Caco-2 (cell line): ENCODE data around the gene RNLS. TPM values are rescaled to one million over a fixed set of nuclear protein-coding genes. Genes with fewer than 3 reads are reported as not detected.

Source experiments
- BruUV-seq: library from RNA; stranded (reverse); fragments of 400-500 nt; replicated peaks from 2 replicates; lab custom pipeline; 2021; lab: Mats Ljungman, UMichigan
- CTCF ChIA-PET: fragments of 300-600 bp; sonication (Branson Sonifier 250); formaldehyde crosslinking; loops from one replicate; lab custom pipeline; 2022; ENCODE audit warnings: antibody characterized with exemption; lab: Charles Lee
- POLR2A ChIA-PET: fragments of 300-600 bp; sonication (Branson Sonifier 250); formaldehyde crosslinking; loops from one replicate; lab custom pipeline; 2022; ENCODE audit warnings: antibody characterized with exemption; lab: Charles Lee
- DNase-seq, 2 experiments: peaks; one replicate each; pipeline versions ENCODE4 v3.0.0 to v3.0.0-alpha.2; 2020 to 2022
- H3K27me3 ChIP-seq: replicated peaks from 2 replicates; pipeline ENCODE4 v1.6.0; 2011; ENCODE audit warnings: low read length; ENCODE audit not compliant: control insufficient read depth, insufficient read depth
- H3K36me3 ChIP-seq: 2 replicates; pipeline ENCODE4 v1.5.1; 2011; ENCODE audit warnings: low read length; ENCODE audit not compliant: control insufficient read depth, insufficient read depth
- H3K4me1 ChIP-seq: fragments of 250-450 bp; sonication (Bioruptor Pico); 2 replicates; pipeline ENCODE4 v1.5.1; 2020; ENCODE audit warnings: mild to moderate bottlenecking
- H3K4me3 ChIP-seq: 2 replicates; pipeline ENCODE4 v1.5.1; 2011; ENCODE audit warnings: low read depth, mild to moderate bottlenecking, control low read depth, low read length
- H3K9me3 ChIP-seq: fragments of 250-450 bp; sonication (Bioruptor Pico); 2 replicates; pipeline ENCODE4 v1.5.1; 2020; ENCODE audit warnings: mild to moderate bottlenecking, moderate library complexity
- H3K27ac Mint-ChIP-seq: one replicate; pipeline ENCODE4 v1.8.0; 2022; ENCODE audit warnings: mixed read lengths; ENCODE audit not compliant: unreplicated experiment
- H3K27me3 Mint-ChIP-seq: one replicate; pipeline ENCODE4 v1.8.0; 2022; ENCODE audit warnings: mixed read lengths; ENCODE audit not compliant: insufficient read depth, unreplicated experiment
- H3K36me3 Mint-ChIP-seq: one replicate; pipeline ENCODE4 v1.8.0; 2022; ENCODE audit warnings: mild to moderate bottlenecking, mixed read lengths; ENCODE audit not compliant: insufficient read depth, unreplicated experiment
- H3K4me1 Mint-ChIP-seq: one replicate; pipeline ENCODE4 v1.8.0; 2022; ENCODE audit warnings: low read depth, mixed read lengths; ENCODE audit not compliant: unreplicated experiment
- H3K4me3 Mint-ChIP-seq: one replicate; pipeline ENCODE4 v1.8.0; 2022; ENCODE audit warnings: mild to moderate bottlenecking, moderate library complexity, mixed read lengths; ENCODE audit not compliant: unreplicated experiment
- H3K9me3 Mint-ChIP-seq: one replicate; pipeline ENCODE4 v1.8.0; 2022; ENCODE audit warnings: mixed read lengths; ENCODE audit not compliant: unreplicated experiment
- intact Hi-C: fragments of 100-400 bp; cut with micrococcal nuclease; formaldehyde crosslinking; loops from one replicate; pipeline ENCODE4 v1.10.0; 2022; ENCODE audit not compliant: unreplicated experiment
- total RNA-seq: library from RNA; stranded (reverse); gene quantifications from 2 replicates; pipeline ENCODE4 v1.2.3, GENCODE V29; 2022
- TF ChIP-seq, protein P1 (sequence below), 2 experiments: fragments of 200-600 bp in 1 of 2; IDR thresholded peaks; 1 replicate in 1 of 2; 2 replicates in 1 of 2; pipeline versions ENCODE4 v1.5.1 to v1.8.0; 2011 to 2022; ENCODE audit warnings: antibody characterized with exemption in 1 of 2, control low read depth in 1 of 2, inconsistent platforms in 1 of 2, low read depth in 1 of 2, low read length in 1 of 2, mild to moderate bottlenecking in 1 of 2, moderate library complexity in 1 of 2; ENCODE audit not compliant: insufficient read depth in 1 of 2, severe bottlenecking in 1 of 2, unreplicated experiment in 1 of 2

RNLS gene
- total RNA-seq, 1 experiment from 2014 or later, result 5.7 TPM

DNA sequence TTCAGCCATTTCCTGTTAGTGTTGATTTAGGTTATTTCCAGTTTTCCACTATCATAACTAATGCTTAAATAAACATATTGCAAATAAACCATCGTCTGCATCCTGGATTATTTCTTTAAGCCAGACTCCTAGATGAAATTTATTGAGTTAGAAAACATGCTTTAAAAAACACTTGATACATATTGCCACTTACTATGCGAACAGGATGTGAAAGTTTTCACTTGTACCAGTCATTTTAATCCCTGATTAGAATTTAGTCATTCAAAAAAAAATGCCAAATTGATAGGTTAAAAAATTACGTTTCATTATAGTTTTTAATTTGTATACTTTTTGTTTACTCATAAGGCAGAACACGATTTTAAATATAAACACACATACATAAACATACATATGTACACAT lies 309.6 kb downstream of the RNLS start:
- H3K4me1 ChIP-seq, result no peaks in the 10 kb centered on the region
- Mint-ChIP-seq H3K9me3 (no peaks in the 10 kb centered on the region), H3K36me3 (no peaks in the 10 kb centered on the region), H3K27me3 (no peaks in the 10 kb centered on the region), H3K27ac (no peak overlapping the region), H3K4me3 (no peak overlapping the region), H3K4me1 (peaks cover 6% of the 10 kb centered on the region)
- no TSS peak for BruUV-seq
- TF ChIP-seq, protein P1, sequence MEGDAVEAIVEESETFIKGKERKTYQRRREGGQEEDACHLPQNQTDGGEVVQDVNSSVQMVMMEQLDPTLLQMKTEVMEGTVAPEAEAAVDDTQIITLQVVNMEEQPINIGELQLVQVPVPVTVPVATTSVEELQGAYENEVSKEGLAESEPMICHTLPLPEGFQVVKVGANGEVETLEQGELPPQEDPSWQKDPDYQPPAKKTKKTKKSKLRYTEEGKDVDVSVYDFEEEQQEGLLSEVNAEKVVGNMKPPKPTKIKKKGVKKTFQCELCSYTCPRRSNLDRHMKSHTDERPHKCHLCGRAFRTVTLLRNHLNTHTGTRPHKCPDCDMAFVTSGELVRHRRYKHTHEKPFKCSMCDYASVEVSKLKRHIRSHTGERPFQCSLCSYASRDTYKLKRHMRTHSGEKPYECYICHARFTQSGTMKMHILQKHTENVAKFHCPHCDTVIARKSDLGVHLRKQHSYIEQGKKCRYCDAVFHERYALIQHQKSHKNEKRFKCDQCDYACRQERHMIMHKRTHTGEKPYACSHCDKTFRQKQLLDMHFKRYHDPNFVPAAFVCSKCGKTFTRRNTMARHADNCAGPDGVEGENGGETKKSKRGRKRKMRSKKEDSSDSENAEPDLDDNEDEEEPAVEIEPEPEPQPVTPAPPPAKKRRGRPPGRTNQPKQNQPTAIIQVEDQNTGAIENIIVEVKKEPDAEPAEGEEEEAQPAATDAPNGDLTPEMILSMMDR (IDR thresholded peaks at IDR 0.05; ENCODE audit: insufficient read depth in 1 of 2, low read depth in 1 of 2, low read length in 1 of 2, severe bottlenecking in 1 of 2, unreplicated experiment in 1 of 2), result no peak
- no peaks in the 10 kb centered on the region for H3K36me3 ChIP-seq
- ChIA-PET CTCF (no interaction called here), POLR2A (no interaction called here)
- H3K4me3 ChIP-seq, result no peak overlapping the region
- no peaks in the 10 kb centered on the region for H3K27me3 ChIP-seq
- intact Hi-C loops, result no loop called here
- no peak for DNase-seq
- no peaks in the 10 kb centered on the region; the same call in 1 of the 2 replicates for H3K9me3 ChIP-seq

DNA sequence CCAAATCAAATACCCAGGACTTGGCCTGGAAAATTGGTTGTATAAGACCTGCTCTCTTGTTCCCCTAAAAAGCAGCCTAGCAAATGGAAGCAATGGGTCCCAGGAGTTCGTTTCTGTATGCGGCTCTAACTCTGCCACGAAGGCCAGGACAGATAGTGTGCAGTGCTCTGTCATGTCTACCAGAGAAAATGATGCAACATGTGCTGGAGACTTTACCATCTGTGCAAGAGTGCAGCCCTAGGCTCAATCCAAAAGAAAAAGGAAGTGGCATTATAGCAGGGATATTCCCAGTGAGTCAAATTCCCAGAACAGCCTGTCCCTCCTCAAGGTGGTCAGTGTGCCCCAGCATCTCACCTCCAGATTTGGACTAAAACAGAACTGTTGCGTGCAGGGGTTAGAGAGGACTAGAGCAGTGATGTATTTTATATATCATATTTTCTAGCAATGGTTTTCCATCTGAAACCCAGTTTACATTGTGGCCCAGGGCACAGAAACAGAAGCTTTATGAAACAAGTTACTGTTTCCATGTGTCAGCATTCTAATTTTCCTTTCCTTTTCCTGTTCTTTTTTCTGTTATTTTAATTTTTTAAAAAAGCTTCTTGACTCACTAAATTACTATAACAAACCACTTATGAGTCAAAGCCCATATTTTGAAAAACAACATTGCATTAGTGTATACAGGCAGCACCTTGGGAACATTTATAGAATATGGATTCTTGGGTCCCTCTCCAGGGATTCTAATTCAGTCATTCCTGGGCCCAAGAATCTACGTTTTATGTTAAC lies 311.2 kb downstream of the RNLS start:
- Mint-ChIP-seq H3K27ac (no peak overlapping the region), H3K9me3 (no peaks in the 10 kb centered on the region), H3K4me3 (no peak overlapping the region), H3K36me3 (no peaks in the 10 kb centered on the region), H3K4me1 (peaks cover 6% of the 10 kb centered on the region), H3K27me3 (no peaks in the 10 kb centered on the region)
- intact Hi-C loops, result no loop called here
- TF ChIP-seq, protein P1 (IDR thresholded peaks at IDR 0.05; ENCODE audit: insufficient read depth in 1 of 2, low read depth in 1 of 2, low read length in 1 of 2, severe bottlenecking in 1 of 2, unreplicated experiment in 1 of 2), result no peak
- no peaks in the 10 kb centered on the region; the same call in 1 of the 2 replicates for H3K9me3 ChIP-seq
- no peak overlapping the region for H3K4me3 ChIP-seq
- H3K27me3 ChIP-seq, result no peaks in the 10 kb centered on the region
- CTCF ChIA-PET, result no interaction called here
- H3K4me1 ChIP-seq, result no peaks in the 10 kb centered on the region
- no peak for DNase-seq
- H3K36me3 ChIP-seq, result no peaks in the 10 kb centered on the region
- POLR2A ChIA-PET, result no interaction called here
- no TSS peak for BruUV-seq

DNA sequence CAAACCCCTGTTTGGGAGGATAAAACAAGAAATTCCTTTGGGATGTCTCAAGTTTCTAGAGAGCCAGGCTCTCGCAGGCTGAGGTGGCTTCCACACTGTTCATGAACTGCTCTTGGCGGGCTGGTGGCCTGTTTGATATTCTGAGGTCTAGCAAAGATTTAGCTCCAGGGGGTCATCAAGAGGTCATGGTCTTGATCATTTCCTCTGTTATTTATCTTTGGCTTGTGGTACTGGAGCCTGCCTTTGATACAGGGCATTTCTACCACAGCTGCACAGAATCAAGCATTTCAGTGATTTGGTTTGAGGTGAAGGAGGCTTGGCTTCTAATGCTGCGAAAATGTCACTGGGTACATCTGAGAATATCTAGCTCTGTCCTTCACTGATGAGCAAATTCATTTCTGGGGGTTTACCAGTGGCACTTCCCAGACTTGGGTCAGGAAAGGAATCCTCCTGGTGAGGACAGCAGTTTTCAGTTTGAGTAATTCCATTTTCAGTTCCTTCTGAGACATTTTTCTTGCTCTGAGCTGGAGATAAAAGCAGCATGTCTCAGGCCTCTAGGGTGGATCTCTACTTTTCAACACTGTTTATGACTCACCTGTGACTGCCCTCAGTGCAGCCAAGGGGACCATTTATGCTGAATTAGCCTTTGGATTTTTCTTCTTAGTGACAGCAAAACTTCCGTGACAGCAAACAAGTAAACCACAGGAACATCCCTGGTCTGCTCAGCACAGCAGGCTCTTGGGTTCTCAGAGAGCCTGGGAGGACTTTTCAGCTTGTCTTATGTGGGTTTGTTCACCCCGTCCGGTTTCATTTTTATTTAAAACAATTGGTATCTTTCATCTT lies 312.0 kb downstream of the RNLS start:
- no peaks in the 10 kb centered on the region for H3K27me3 ChIP-seq
- H3K4me3 ChIP-seq, result no peak overlapping the region
- H3K36me3 ChIP-seq, result no peaks in the 10 kb centered on the region
- intact Hi-C loops, result no loop called here
- Mint-ChIP-seq H3K27me3 (no peaks in the 10 kb centered on the region), H3K4me3 (no peak overlapping the region), H3K4me1 (peaks cover 6% of the 10 kb centered on the region), H3K27ac (no peak overlapping the region), H3K36me3 (no peaks in the 10 kb centered on the region), H3K9me3 (no peaks in the 10 kb centered on the region)
- H3K4me1 ChIP-seq, result no peaks in the 10 kb centered on the region
- POLR2A ChIA-PET, result no interaction called here
- no TSS peak for BruUV-seq
- CTCF ChIA-PET, result interaction anchor here (0.5 kb wide), 1 partner anchor 660 kb away, joined by 4 read pairs; no protein-coding TSS in a partner anchor
- DNase-seq, result no peak
- TF ChIP-seq, protein P1 (IDR thresholded peaks at IDR 0.05; ENCODE audit: insufficient read depth in 1 of 2, low read depth in 1 of 2, low read length in 1 of 2, severe bottlenecking in 1 of 2, unreplicated experiment in 1 of 2), result no peak
- H3K9me3 ChIP-seq, result no peaks in the 10 kb centered on the region
